Adrenal gland (tissue), 12 donors: ENCODE data around the gene RSPO4. TPM values are rescaled to one million over a fixed set of nuclear protein-coding genes. Genes with fewer than 3 reads are reported as not detected.

Experiments used
- DNase-seq, 7 donors: peaks; one replicate each; pipeline ENCODE4 v3.0.0-alpha.2; 2019 to 2020
- H3K27ac ChIP-seq, 5 donors: fragments of 200-600 bp; sonication (generic) in 4 of 5; 1 replicate in 3 of 5; 2 replicates in 2 of 5; pipeline versions ENCODE4 v1.5.1 to v1.8.0; 2016 to 2020; ENCODE audit warnings: mild to moderate bottlenecking in 1 of 5
- H3K27me3 ChIP-seq: fragments of 200-600 bp; 2 replicates; pipeline ENCODE4 v1.8.0; 2021
- H3K36me3 ChIP-seq, 2 donors: fragments of 200-600 bp; replicated peaks in 1 of 2; 1 replicate in 1 of 2; 2 replicates in 1 of 2; pipeline versions ENCODE4 v1.5.1 to v1.8.0; 2018 to 2022
- H3K4me1 ChIP-seq, 2 donors: fragments of 200-600 bp; replicated peaks in 1 of 2; 1 replicate in 1 of 2; 2 replicates in 1 of 2; pipeline versions ENCODE4 v1.5.1 to v1.8.0; 2018 to 2021
- H3K4me3 ChIP-seq, 4 donors: fragments of 200-600 bp; sonication (generic) in 3 of 4; one replicate each; pipeline ENCODE4 v1.5.1; 2016 to 2018
- H3K9me3 ChIP-seq, 3 donors: fragments of 200-600 bp; sonication (generic) in 1 of 3; replicated peaks in 1 of 3; 1 replicate in 2 of 3; 2 replicates in 1 of 3; pipeline versions ENCODE4 v1.5.1 to v1.8.0; 2016 to 2021
- CTCF ChIP-seq, 6 experiments: fragments of 450-650 bp in 4 of 6; fragments of 200-600 bp in 2 of 6; sonication (generic) in 1 of 6; IDR thresholded peaks; 1 replicate in 5 of 6; 2 replicates in 1 of 6; pipeline versions ENCODE4 v1.5.1 to v1.8.0; 2016 to 2021; ENCODE audit warnings: antibody characterized with exemption in 6 of 6, mild to moderate bottlenecking in 2 of 6, moderate library complexity in 1 of 6
- POLR2A ChIP-seq, 2 donors: fragments of 450-650 bp; IDR thresholded peaks; one replicate each; pipeline ENCODE4 v1.6.1; 2017; ENCODE audit warnings: antibody characterized with exemption in 2 of 2, mild to moderate bottlenecking in 2 of 2, moderate library complexity in 1 of 2
- WGBS, 4 donors: extraction: QIAGEN DNeasy Blood & Tissue Kit in 2 of 4; methylation state at CpG; one replicate each; pipeline versions ENCODE4 v1.1.5 to v1.1.7; 2013 to 2017; 5-methylcytosine and 5-hydroxymethylcytosine counted together
- intact Hi-C, 2 donors: fragments of 100-400 bp; cut with DNase I; formaldehyde crosslinking; loops; one replicate each; pipeline versions ENCODE4 v1.14.1 to v1.15.0; 2022 to 2023
- polyA plus RNA-seq, 3 donors: library from polyadenylated mRNA; stranded (reverse); fragments of 200-250 nt in 2 of 3; fragments of 350-450 nt in 1 of 3; fragmentation: Illumina TruSeq in 1 of 3; extraction: RNeasy Lipid Tissue Mini Kit (QIAGEN cat#74804) in 1 of 3; gene quantifications; one replicate each; pipeline ENCODE4 v1.2.3, GENCODE V29; 2013 to 2014
- total RNA-seq, 9 donors: library from RNA; depleted of rRNA in 4 of 9; stranded (reverse); fragments of >200 nt in 4 of 9; fragments of 120-200 nt in 1 of 9; fragmentation: NEBNext Ultra II Directional in 1 of 9; extraction: Animal tissue kit (Norgen Biotek cat#: 25700) in 1 of 9; gene quantifications; one replicate each; pipeline versions ENCODE4 v1.1.0 to v1.2.4, GENCODE V29; 2013 to 2023
- donor health status: healthy with polysubstance abuse.
- donor health status: Bipolar disorder and iron deficiency.
- donor health status: DM: yes; HTN: yes; CAD: no.
- donor health status: DM: no; HTN: no; CAD: no.
- donor health status: DM: no; HTN: no; CAD: no.
- donor health status: DM: yes; HTN: yes; CAD: no.

The RSPO4 gene
- total and polyA plus RNA-seq, 12 donors, result 0.06 to 0.64 (median 0.20) TPM; not detected in 5

GRCh38 chr20:976033-976432 is 26.1 kb downstream of the RSPO4 start:
- H3K4me3 ChIP-seq, result no peak overlapping the region
- no peak for DNase-seq
- no peak overlapping the region for H3K27ac ChIP-seq
- intact Hi-C loops, result no loop called here
- H3K9me3 ChIP-seq, result no peaks in the 10 kb centered on the region
- no peaks in the 10 kb centered on the region for H3K4me1 ChIP-seq
- peaks cover 5% of the 10 kb centered on the region for H3K27me3 ChIP-seq
- WGBS, 4 donors, result 48 to 74% (median 59%) methylated on average over 2 of the region's 2 CpGs
- no peaks in the 10 kb centered on the region for H3K36me3 ChIP-seq
- TF ChIP-seq CTCF (IDR thresholded peaks at IDR 0.05) (no peak), POLR2A (IDR thresholded peaks at IDR 0.05) (no peak)

- no peak overlapping the region for H3K27ac ChIP-seq
- DNase-seq, result peak in 5 of 7 donors; percentile 11 to 51 (median 22)
- H3K4me1 ChIP-seq, result no peaks in the 10 kb centered on the region
- intact Hi-C loops, result no loop called here
- no peak overlapping the region for H3K4me3 ChIP-seq
- H3K36me3 ChIP-seq, result no peaks in the 10 kb centered on the region
- TF ChIP-seq CTCF (IDR thresholded peaks at IDR 0.05), result peak in 4 of 6 experiments; percentile 13 to 30 (median 24)
- TF ChIP-seq POLR2A (IDR thresholded peaks at IDR 0.05), result no peak
- 25 to 42% (median 32%) methylated on average over 5 to 6 of the region's 6 CpGs for WGBS, 4 donors
- H3K9me3 ChIP-seq, result no peaks in the 10 kb centered on the region
- H3K27me3 ChIP-seq, result no peaks in the 10 kb centered on the region
These were observed 28.3 kb downstream of the RSPO4 start for GRCh38 chr20:973785-974194.

- Histone ChIP-seq H3K4me1 (no peaks in the 10 kb centered on the region), H3K36me3 (no peaks in the 10 kb centered on the region), H3K4me3 (no peak overlapping the region), H3K27me3 (no peaks in the 10 kb centered on the region), H3K27ac (no peak overlapping the region), H3K9me3 (no peaks in the 10 kb centered on the region)
- 81 to 93% (median 88%) methylated on average over 4 to 9 of the region's 9 CpGs for WGBS, 4 donors
- TF ChIP-seq CTCF (IDR thresholded peaks at IDR 0.05) (no peak), POLR2A (IDR thresholded peaks at IDR 0.05) (no peak)
- DNase-seq, result no peak
- intact Hi-C loops, result no loop called here
These were observed 29.9 kb downstream of the RSPO4 start for GRCh38 chr20:972256-972655.

GRCh38 chr20:971346-971745 is 30.8 kb downstream of the RSPO4 start:
- Histone ChIP-seq H3K27me3 (no peaks in the 10 kb centered on the region), H3K9me3 (no peaks in the 10 kb centered on the region), H3K4me1 (no peaks in the 10 kb centered on the region), H3K4me3 (no peak overlapping the region), H3K27ac (no peak overlapping the region), H3K36me3 (no peaks in the 10 kb centered on the region)
- no peak for DNase-seq
- intact Hi-C loops, result no loop called here
- no peak for TF ChIP-seq POLR2A (IDR thresholded peaks at IDR 0.05)
- no peak for TF ChIP-seq CTCF (IDR thresholded peaks at IDR 0.05)
- WGBS, 4 donors, result 40 to 53% (median 46%) methylated on average over 2 of the region's 2 CpGs
